Urothelium cell line (cell line): ENCODE results near the gene PRTFDC1.

Source experiments
- DNase-seq: peaks from one replicate; pipeline ENCODE4 v3.0.0; 2011; ENCODE audit warnings: low spot score, mixed read lengths
- FAIRE-seq: peaks from 2 replicates; lab custom pipeline; 2011; peaks lifted over from hg19 to GRCh38; lab: Jason Lieb, UNC

The PRTFDC1 gene

DNA sequence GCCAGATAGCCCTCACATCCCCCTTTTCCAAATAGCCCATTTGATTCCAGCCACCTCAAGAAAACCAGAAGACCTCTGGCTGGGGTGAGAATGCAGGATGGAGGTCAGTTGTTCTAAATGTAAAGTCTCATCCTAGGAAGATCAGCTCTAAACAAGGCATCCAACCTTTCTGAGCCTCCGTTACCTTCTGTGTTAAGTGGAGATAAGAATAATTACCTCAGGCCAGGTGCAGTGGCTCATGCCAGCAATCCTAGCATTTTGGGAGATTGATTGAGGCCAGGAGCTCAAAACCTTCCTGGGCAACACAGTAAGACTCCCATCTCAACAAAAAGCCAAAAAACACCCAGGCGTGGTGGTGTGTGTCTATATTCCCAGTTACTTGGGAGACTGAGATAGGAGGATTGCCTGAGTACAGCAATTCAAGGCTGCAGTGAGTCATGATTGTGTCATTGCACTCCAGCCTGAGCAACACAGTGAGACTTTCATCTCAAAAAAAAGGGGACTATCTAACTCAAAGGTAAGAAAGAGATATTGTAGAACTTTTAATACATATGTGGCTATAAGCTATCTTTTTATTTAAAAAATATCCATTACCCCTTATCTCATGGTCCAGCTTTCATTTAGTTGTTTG is 43.5 kb downstream of the PRTFDC1 start:
- FAIRE-seq: no peak
- DNase-seq: no peak

DNA sequence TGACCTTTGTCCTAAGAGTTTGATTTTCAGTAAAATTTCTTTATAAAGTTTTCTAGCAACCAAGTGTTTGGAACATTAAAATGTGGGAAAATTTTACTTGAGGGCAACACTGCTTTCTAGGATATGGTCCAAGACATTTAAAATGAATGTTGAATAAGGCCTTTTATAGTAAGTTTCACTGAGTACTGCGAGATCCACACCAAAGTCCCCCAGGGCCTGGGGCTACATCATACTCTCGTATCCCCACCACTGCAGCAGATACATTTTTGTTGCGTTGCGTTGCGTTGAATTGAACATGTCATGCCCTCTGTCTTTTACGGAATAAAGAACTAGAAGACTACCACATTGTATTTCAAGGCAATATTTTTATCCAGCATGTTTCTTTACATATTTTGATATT is 44.5 kb downstream of the PRTFDC1 start:
- FAIRE-seq: no peak

GRCh38 chr10:24906372-24906771 is 46.0 kb downstream of the PRTFDC1 start:
- FAIRE-seq (no peak), DNase-seq (no peak)

More for the DNA sequence above, 44.5 kb downstream of the PRTFDC1 start:
- DNase-seq: no peak

DNA sequence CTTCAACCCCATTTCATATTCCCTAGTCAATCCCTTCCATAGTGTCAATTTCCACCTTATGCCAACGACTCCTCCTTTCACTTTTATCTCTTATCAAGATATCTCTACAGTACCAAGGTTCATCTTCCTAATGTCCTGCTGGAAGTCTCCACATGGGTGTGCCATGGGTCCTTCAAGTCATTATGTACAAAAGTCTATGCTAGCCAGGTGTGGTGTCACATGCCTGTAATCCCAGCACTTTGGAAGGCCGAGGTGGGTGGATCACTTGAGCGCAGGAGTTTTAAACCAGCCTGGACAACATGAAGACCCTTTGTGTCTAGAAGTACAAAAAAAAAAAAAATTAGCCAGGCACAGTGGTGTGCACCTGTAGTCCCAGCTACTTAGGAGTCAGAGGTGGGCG is 47.6 kb downstream of the PRTFDC1 start:
- DNase-seq: no peak
- no peak for FAIRE-seq

GRCh38 chr10:24902400-24902728 is 50.0 kb downstream of the PRTFDC1 start:
- no peak for FAIRE-seq

GRCh38 chr10:24901686-24902399 is 50.6 kb downstream of the PRTFDC1 start:
- FAIRE-seq (peak; percentile 20), DNase-seq (peak; percentile 84)

More at GRCh38 chr10:24902400-24902728, 50.0 kb downstream of the PRTFDC1 start:
- no peak for DNase-seq

GRCh38 chr10:24900888-24901685 is 51.3 kb downstream of the PRTFDC1 start:
- DNase-seq (no peak), FAIRE-seq (no peak)

GRCh38 chr10:24899571-24899970 is 52.8 kb downstream of the PRTFDC1 start:
- FAIRE-seq (no peak), DNase-seq (no peak)

DNA sequence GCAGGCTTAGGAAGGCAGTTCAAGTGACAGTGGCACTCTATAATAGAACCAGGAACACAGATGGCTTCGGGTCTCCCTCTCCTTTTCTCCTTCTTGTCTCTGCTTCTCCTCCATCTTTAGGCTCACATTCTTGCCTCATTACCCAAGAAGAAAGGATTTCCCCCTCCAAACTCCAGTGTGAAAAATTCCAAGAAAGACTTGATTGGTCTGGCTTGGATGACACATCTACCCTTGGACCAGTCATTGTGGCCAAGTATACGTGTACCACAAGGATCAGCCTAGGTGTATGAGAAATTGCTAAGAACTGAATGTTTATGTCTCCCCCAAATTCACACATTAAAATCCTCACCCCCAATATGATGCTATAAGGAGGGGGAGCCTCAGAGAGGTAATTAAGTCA is 53.9 kb downstream of the PRTFDC1 start:
- no peak for DNase-seq
- FAIRE-seq: no peak

DNA sequence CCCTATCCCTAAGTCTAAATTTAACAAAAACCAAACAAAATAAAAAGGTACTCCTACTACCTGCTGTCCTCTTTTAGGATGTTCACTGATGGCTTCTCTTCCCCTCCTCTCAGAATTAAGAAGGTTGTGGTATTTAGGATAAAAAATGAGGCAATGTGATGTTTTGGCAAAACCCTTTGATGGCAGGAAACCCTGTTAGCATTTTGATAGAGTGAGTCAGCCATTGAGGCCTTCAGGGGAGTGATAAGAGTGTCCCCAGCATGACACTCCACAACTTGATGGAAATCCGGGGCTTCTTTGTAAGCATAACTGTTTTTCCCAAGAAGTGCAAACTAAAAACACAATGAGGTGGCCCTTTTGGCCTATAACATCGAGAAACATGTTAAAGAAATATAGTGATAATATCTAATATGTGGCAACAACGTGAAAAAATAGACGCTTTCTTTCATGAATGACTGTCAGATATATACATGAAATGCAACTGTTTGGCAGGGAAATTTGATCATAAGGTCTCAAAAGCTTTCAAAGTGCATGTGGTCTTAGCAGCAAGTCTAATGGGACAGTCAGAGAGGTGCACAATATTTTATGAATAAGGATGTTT is 55.0 kb downstream of the PRTFDC1 start:
- FAIRE-seq (no peak), DNase-seq (peak; percentile 48)

- FAIRE-seq (no peak), DNase-seq (no peak)
Observed at GRCh38 chr10:24894728-24895127, 57.7 kb downstream of the PRTFDC1 start.

GRCh38 chr10:24894309-24894708 is 58.1 kb downstream of the PRTFDC1 start:
- FAIRE-seq: no peak
- no peak for DNase-seq

DNA sequence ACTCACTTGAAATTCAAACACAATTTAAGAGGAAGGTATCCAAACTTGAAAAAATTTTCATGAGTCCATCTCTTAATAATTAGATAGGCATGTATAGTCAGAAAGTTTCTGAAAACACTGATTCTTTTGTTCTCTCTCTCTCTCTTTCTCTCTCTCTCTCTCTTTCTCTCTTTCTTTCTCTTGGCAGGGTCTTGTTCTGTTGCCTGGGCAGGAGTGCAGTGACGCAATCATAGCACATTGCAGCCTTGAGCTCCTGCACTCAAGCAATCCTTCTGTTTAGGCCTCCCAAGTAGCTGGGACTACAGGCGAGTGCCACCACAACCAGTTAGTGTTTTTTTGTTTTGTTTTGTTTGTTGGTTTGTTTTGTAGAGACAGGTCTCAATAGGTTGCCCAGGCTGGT is 59.3 kb downstream of the PRTFDC1 start:
- no peak for FAIRE-seq
- no peak for DNase-seq

DNA sequence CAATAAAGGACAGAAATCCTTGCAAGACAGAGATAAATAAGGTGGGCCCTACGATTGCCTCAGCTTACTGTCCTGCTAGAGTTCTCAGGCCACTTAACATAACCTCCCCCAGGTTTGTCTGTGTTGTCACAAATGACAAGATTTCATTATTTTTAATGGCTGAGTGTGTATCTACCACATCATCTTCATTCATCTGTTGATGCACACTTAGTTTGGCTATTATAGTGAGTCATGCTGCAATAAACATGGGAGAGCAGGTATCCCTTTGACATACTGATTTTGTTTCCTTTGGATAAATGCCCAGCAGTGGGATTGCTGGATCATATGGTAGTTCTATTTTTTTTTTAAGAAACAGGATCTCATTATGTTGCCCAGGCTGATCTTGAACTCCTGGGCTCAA is 60.6 kb downstream of the PRTFDC1 start:
- DNase-seq (no peak), FAIRE-seq (no peak)

DNA sequence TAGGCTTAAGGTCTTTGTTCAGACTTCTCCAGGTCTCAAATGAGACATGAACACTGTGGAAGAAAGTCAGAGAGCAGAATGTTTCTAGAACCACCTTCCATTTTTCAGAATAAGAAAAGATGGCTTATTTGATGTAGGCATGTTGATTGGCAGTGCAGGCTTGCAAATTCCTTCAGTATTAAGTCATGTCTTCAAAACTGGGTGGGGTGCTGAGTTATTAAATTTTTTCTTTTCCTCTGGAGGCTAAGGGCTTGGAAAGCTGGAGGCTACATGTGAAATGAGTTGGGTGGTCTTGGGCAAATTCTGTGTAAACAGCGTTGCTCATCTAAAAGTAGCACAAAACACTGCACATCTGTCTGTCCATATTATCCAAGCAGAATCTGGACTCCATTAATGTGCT is 62.8 kb downstream of the PRTFDC1 start:
- no peak for FAIRE-seq
- DNase-seq: no peak

DNA sequence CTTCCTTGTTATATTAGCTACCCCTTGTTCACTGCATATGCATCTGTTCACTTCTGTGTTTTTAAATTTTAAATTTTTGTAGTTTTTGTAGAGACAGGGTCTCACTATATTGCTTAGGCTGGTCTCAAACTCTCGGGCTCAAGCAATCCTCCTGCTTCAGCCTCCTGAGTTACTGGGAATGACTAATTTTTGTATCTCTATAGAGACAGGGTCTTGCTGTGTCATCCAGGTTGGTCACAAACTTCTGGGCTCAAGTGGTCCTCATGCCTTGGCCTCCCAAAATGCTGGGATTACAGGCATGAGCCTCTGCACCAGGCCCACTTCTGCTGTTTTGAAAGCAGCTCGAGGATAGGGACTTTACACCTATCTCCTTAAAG is 64.6 kb downstream of the PRTFDC1 start:
- DNase-seq (no peak), FAIRE-seq (no peak)

DNA sequence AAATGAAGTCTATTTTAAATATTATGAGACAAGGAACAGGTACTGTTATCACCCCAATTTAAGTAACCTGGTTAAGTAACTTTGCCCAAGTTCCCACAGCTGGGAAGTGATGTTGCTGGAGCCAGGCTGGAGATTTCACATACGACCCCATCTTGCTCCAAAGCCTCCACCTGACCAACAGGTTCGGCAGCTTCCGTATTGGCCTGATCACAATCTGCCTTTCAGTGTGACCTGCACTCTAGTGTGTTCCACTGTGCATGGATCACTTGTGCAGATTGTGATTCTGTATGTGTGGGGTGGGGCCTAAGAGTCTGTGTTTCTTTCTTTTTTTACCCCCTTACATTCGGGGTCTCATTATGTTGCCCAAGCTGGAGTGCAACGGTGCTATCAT is 66.1 kb downstream of the PRTFDC1 start:
- no peak for DNase-seq
- FAIRE-seq: no peak

DNA sequence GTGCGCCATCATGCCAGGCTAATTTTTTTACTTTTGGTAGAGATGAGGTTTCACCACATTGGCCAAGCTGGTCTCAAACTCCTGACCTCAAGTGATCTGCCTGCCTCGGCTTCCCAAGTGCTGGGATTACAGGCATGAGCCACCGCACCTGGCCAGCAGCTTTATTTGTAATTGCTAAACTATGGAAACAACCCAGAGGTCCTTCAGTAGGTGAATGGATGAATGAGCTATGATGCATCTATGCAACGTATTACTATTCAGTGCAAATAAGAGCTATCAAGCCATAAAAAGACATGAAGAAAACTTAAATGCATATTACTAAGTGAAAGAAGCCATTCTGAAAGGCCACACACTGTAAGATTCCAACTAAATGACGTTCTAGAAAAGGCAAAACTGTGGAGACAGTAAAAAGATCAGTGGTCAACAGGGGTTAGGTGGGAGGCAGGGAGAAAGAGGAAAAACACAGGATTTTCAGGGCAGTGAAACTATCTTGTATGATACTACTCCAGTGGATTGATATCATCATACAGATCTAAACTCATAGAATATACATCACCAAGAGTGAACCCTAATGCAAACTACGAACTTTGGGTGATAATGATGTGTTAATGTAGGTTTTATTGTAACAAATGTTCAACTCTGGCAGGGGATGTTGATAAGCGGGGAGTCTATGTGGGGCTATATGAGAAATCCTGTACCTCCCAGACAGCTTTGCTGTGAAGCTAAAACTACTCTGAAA is 66.7 kb downstream of the PRTFDC1 start:
- FAIRE-seq: no peak
- DNase-seq: no peak

DNA sequence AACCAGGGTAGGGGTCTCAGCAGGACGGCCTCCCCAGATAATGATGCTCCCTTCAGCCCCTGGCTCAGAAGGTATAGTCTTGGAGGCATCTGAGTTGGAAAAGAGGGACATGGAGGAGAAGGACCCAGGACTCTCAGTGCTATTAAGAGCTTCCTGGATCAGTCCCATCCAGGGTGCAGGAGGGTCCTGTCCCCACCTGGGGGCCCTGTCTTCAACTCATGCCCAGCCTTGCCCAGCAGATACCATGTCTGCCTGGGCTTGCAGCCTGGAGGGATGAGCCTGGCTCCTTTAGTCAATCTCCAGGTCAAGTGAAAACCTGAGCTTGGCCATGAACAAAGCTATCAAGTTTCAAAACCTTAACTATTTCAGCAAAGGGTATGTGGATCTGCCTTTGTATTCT is 67.6 kb downstream of the PRTFDC1 start:
- no peak for DNase-seq
- no peak for FAIRE-seq

DNA sequence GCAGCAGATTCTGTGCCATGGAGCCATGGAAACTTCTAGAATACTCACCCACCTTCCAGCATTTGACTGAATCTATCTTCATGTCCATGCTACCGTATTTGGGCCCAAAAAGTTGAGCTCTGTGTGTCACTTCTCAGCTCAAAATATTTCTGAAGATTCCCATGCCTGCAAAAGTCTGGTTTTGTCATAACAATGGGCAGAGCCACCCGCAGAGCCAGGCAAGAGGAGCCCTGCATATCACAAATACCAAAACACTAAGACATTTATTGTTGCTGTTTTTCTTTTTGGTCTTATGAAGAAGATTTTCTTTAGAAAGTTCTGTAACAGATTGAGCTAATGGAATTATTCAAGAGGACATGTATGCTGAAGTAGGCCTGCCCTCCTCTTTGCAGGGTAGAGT is 68.1 kb downstream of the PRTFDC1 start:
- no peak for FAIRE-seq
- DNase-seq: no peak

GRCh38 chr10:24883176-24883575 is 69.2 kb downstream of the PRTFDC1 start:
- no peak for DNase-seq
- FAIRE-seq: no peak
